Endothelial cell of umbilical vein (primary cell): ENCODE data around the gene RTCA. TPM values are rescaled to one million over a fixed set of nuclear protein-coding genes. Genes with fewer than 3 reads are reported as not detected.
"Not testable (repeated sequence)": the region's sequence is repeated elsewhere in the genome, so short reads cannot be mapped to it uniquely, and the experiment has no call there.

ENCODE experiments used
- BruUV-seq: library from RNA; stranded (reverse); fragments of 400-500 nt; replicated peaks from 2 replicates; lab custom pipeline; 2021; lab: Mats Ljungman, UMichigan
- CTCF ChIA-PET: fragments of 300-600, 350-600 bp; sonication (Branson Sonifier 250); formaldehyde crosslinking; loops from one replicate; lab custom pipeline; 2021; ENCODE audit warnings: antibody characterized with exemption, inconsistent platforms; lab: Charles Lee
- POLR2A ChIA-PET: fragments of 300-600, 350-600 bp; sonication (Branson Sonifier 250); formaldehyde crosslinking; loops from one replicate; lab custom pipeline; 2021; ENCODE audit warnings: antibody characterized with exemption, inconsistent platforms; lab: Charles Lee
- DNase-seq: peaks from one replicate; pipeline ENCODE4 v3.0.0-alpha.2; 2011; ENCODE audit warnings: low read depth, low spot score
- FAIRE-seq: peaks from 2 replicates; lab custom pipeline; 2011; peaks lifted over from hg19 to GRCh38; lab: Jason Lieb, UNC
- H2AFZ ChIP-seq: 2 replicates; pipeline ENCODE4 v1.6.0; 2012; ENCODE audit warnings: low read depth, low read length, control low read depth, inconsistent platforms
- H3K27ac ChIP-seq: 2 replicates; pipeline ENCODE4 v1.5.1; 2011; ENCODE audit warnings: low read depth, mild to moderate bottlenecking, control low read depth, low read length, moderate library complexity; ENCODE audit not compliant: insufficient read depth
- H3K27me3 ChIP-seq, 2 experiments: 2 replicates each; pipeline versions ENCODE4 v1.6.0 to v1.6.1; 2011; ENCODE audit warnings: low read length in 2 of 2, mixed read lengths in 1 of 2; ENCODE audit not compliant: control insufficient read depth in 2 of 2, insufficient read depth in 2 of 2
- H3K36me3 ChIP-seq, 2 experiments: 2 replicates in 1 of 2; 3 replicates in 1 of 2; pipeline ENCODE4 v1.5.1; 2011; ENCODE audit warnings: low read length in 2 of 2, mild to moderate bottlenecking in 1 of 2, moderate library complexity in 1 of 2; ENCODE audit not compliant: control insufficient read depth in 2 of 2, insufficient read depth in 2 of 2; ENCODE audit errors: extremely low read depth in 1 of 2
- H3K4me1 ChIP-seq: 3 replicates; pipeline ENCODE4 v1.5.1; 2011; ENCODE audit warnings: mild to moderate bottlenecking, low read length; ENCODE audit not compliant: control insufficient read depth, insufficient read depth; ENCODE audit errors: extremely low read depth
- H3K4me2 ChIP-seq: 2 replicates; pipeline ENCODE4 v1.6.1; 2011; ENCODE audit warnings: low read length, control low read depth, mixed read lengths; ENCODE audit not compliant: insufficient read depth
- H3K4me3 ChIP-seq, 3 experiments: fragments of 200-600 bp in 1 of 3; sonication (generic), shearing (Covaris generic) in 1 of 3; replicated peaks in 1 of 3; 2 replicates each; pipeline ENCODE4 v1.5.1; 2011 to 2016; ENCODE audit warnings: control low read depth in 3 of 3, low read length in 3 of 3, mild to moderate bottlenecking in 2 of 3, inconsistent platforms in 1 of 3, low read depth in 1 of 3, moderate library complexity in 1 of 3; ENCODE audit not compliant: insufficient read depth in 1 of 3
- H3K79me2 ChIP-seq: 2 replicates; pipeline ENCODE4 v1.6.0; 2012; ENCODE audit warnings: low read length, inconsistent platforms; ENCODE audit not compliant: control insufficient read depth, insufficient read depth
- H3K9ac ChIP-seq: replicated peaks from 2 replicates; pipeline ENCODE3; 2011; ENCODE audit warnings: low read length, control low read depth; ENCODE audit not compliant: insufficient read depth; ENCODE audit errors: extremely low read depth
- H3K9me1 ChIP-seq: replicated peaks from 3 replicates; pipeline ENCODE4 v1.6.0; 2011; ENCODE audit warnings: mild to moderate bottlenecking, low read length; ENCODE audit not compliant: control insufficient read depth, insufficient read depth; ENCODE audit errors: extremely low read depth
- H3K9me3 ChIP-seq: replicated peaks from 2 replicates; pipeline ENCODE4 v1.5.1; 2012; ENCODE audit warnings: low read length, inconsistent platforms; ENCODE audit not compliant: control insufficient read depth, insufficient read depth
- H4K20me1 ChIP-seq: replicated peaks from 2 replicates; pipeline ENCODE3; 2011; ENCODE audit warnings: mild to moderate bottlenecking, low read length; ENCODE audit not compliant: control insufficient read depth, insufficient read depth; ENCODE audit errors: extremely low read depth
- CTCF ChIP-seq, 2 donors: IDR thresholded peaks; 1 replicate in 1 of 2; 2 replicates in 1 of 2; pipeline ENCODE4 v1.5.1; 2011; ENCODE audit warnings: low read length in 2 of 2, mild to moderate bottlenecking in 2 of 2, moderate library complexity in 2 of 2, control low read depth in 1 of 2, inconsistent platforms in 1 of 2, low read depth in 1 of 2; ENCODE audit not compliant: insufficient read depth in 1 of 2; ENCODE audit errors: extremely low read depth in 1 of 2
- EZH2 ChIP-seq: IDR thresholded peaks from 2 replicates; pipeline ENCODE4 v1.6.1; 2012; ENCODE audit warnings: borderline replicate concordance, low read depth, mild to moderate bottlenecking, moderate library complexity, low read length, inconsistent platforms; ENCODE audit not compliant: severe bottlenecking
- FOS ChIP-seq: IDR thresholded peaks from 2 replicates; pipeline ENCODE4 v1.6.1; 2011; ENCODE audit warnings: mild to moderate bottlenecking, low read length, moderate library complexity, borderline replicate concordance; ENCODE audit not compliant: insufficient read depth
- GATA2 ChIP-seq: IDR thresholded peaks from 2 replicates; pipeline ENCODE4 v1.7.0; 2011; ENCODE audit warnings: low read depth, mild to moderate bottlenecking, moderate library complexity, mixed read lengths, low read length; ENCODE audit not compliant: insufficient read length, insufficient read depth
- JUN ChIP-seq: IDR thresholded peaks from 2 replicates; pipeline ENCODE4 v1.6.1; 2011; ENCODE audit warnings: borderline replicate concordance, low read depth; ENCODE audit not compliant: insufficient read length, insufficient read depth
- MAX ChIP-seq: IDR thresholded peaks from 2 replicates; pipeline ENCODE4 v1.6.1; 2011; ENCODE audit not compliant: insufficient read depth, insufficient read length
- MYC ChIP-seq: IDR thresholded peaks from one replicate; pipeline ENCODE4 v1.6.1; 2011; ENCODE audit warnings: mild to moderate bottlenecking, low read depth, low read length
- POLR2A ChIP-seq: IDR thresholded peaks from 2 replicates; pipeline ENCODE4 v1.6.1; 2012; ENCODE audit warnings: low read depth, mild to moderate bottlenecking, control low read depth, low read length
- POLR2AphosphoS5 ChIP-seq: IDR thresholded peaks from 2 replicates; pipeline ENCODE4 v1.6.1; 2012; ENCODE audit warnings: low read depth, mild to moderate bottlenecking, control low read depth, low read length, moderate library complexity; ENCODE audit not compliant: insufficient read depth
- dilution Hi-C: fragments of 300-500 bp; cut with MboI; formaldehyde crosslinking; loops from one replicate; pipeline ENCODE4 v1.15.0; 2019; ENCODE audit warnings: low sequenced_read_pairs; ENCODE audit not compliant: extremely low pct_ligation_motif_present
- intact Hi-C: fragments of 100-400 bp; cut with micrococcal nuclease; formaldehyde crosslinking; loops from one replicate; pipeline ENCODE4 v1.10.0; 2022
- polyA plus RNA-seq, 4 experiments: library from polyadenylated mRNA; depleted of rRNA in 3 of 4; stranded (reverse) in 3 of 4; unstranded in 1 of 4; fragments of >200 nt; gene quantifications; 2 replicates each; pipeline versions ENCODE4 v1.2.1 to v1.2.3, GENCODE V29; 2011 to 2012; ENCODE audit warnings: missing spikeins in 1 of 4
- total RNA-seq: library from RNA; stranded (reverse); gene quantifications from 2 replicates; pipeline ENCODE4 v1.2.3, GENCODE V29; 2021

RTCA gene
- total and polyA plus RNA-seq, 2 donors (not counting 3 experiments of a cell fraction or from before 2014, with no cell fraction given) = 20.3 to 46.6 TPM

- no peaks in the 10 kb centered on the region for H3K36me3 ChIP-seq
- no peak for FAIRE-seq
- dilution Hi-C loops (no loop called here), intact Hi-C loops (no loop called here)
- no peak overlapping the region for H3K4me2 ChIP-seq
- H3K4me3 ChIP-seq = no peak overlapping the region
- no peak overlapping the region for H3K9ac ChIP-seq
- no TSS peak for BruUV-seq
- TF ChIP-seq MYC (no peak), POLR2AphosphoS5 (no peak), MAX (no peak), GATA2 (no peak), FOS (no peak), CTCF (IDR thresholded peaks at IDR 0.05; ENCODE audit: extremely low read depth in 1 of 2, insufficient read depth in 1 of 2, low read depth in 1 of 2, low read length in 2 of 2) (no peak), POLR2A (no peak), EZH2 (no peak), JUN (no peak)
- DNase-seq = no peak
- no peaks in the 10 kb centered on the region for H4K20me1 ChIP-seq
- no peak overlapping the region for H3K27ac ChIP-seq
- POLR2A ChIA-PET = no interaction called here
- no peaks in the 10 kb centered on the region for H3K79me2 ChIP-seq
- CTCF ChIA-PET = no interaction called here
- H2AFZ ChIP-seq = no peak overlapping the region
- no peaks in the 10 kb centered on the region for H3K9me1 ChIP-seq
- no peaks in the 10 kb centered on the region for H3K27me3 ChIP-seq
- H3K4me1 ChIP-seq = no peaks in the 10 kb centered on the region
- no peaks in the 10 kb centered on the region for H3K9me3 ChIP-seq
These were observed 62.1 kb downstream of the RTCA start for GRCh38 chr1:100328133-100328532.

- H3K4me1 ChIP-seq, CTCF ChIA-PET: not testable (repeated sequence)
These were observed 65.1 kb downstream of the RTCA start for GRCh38 chr1:100331146-100331545.

More at GRCh38 chr1:100331146-100331545, 65.1 kb downstream of the RTCA start:
- FAIRE-seq, H3K36me3 ChIP-seq, H3K4me2 ChIP-seq, H3K27me3 ChIP-seq, dilution Hi-C loops, H4K20me1 ChIP-seq, BruUV-seq, H2AFZ ChIP-seq, H3K9me3 ChIP-seq, H3K4me3 ChIP-seq, H3K9ac ChIP-seq, intact Hi-C loops, DNase-seq, H3K9me1 ChIP-seq, POLR2A ChIA-PET, H3K27ac ChIP-seq, H3K79me2 ChIP-seq: not testable (repeated sequence)
